Measurements from ENCODE around the gene TAS2R42. TPM values are rescaled to one million over a fixed set of nuclear protein-coding genes. Genes with fewer than 3 reads are reported as not detected.

The TAS2R42 gene
- total RNA-seq: not detected

- H3K4me3 ChIP-seq: no peak within 1 kb of the TSS
- intact Hi-C loops (cut with DNase I; ENCODE audit: low total_unique reads): no loop called here
These were observed at the start of gene TAS2R42 for GRCh38 chr12:11186837-11187236. TAS2R42 (minus strand) TSS chr12:11186937; CDS start chr12:11186937, 0 bp downstream.

GRCh38 chr12:11233532-11233931 is 46.8 kb upstream of the TAS2R42 start:
- Histone ChIP-seq H3K4me3 (no peak overlapping the region), H3K27ac (no peak overlapping the region), H3K36me3 (no peaks in the 10 kb centered on the region), H3K4me1 (no peaks in the 10 kb centered on the region), H3K9me3 (no peaks in the 10 kb centered on the region), H3K27me3 (no peaks in the 10 kb centered on the region)
- TF ChIP-seq EP300 (IDR thresholded peaks at IDR 0.05; ENCODE audit: low read depth) (no peak), POLR2A (IDR thresholded peaks at IDR 0.05) (no peak), CTCF (IDR thresholded peaks at IDR 0.05) (no peak), POLR2AphosphoS5 (IDR thresholded peaks at IDR 0.05) (no peak)
- in situ Hi-C loops (cut with MboI; ENCODE audit: low pct_ligation_motif_present in 1 of 4, low pct_unique_long_range_greater_than_20kb in 1 of 4, low sequenced_read_pairs in 3 of 4) (loop anchor here in 2 of 4 donors (10.0 to 25.0 kb wide), 2 partner anchors 251 to 254 kb away; no protein-coding TSS in a partner anchor), intact Hi-C loops (cut with DNase I; ENCODE audit: low total_unique reads) (no loop called here)
- no peak for DNase-seq
- 40 to 69% methylated on average over 1 to 5 of the region's 5 CpGs for WGBS, 2 donors (ENCODE audit: low coverage in 1 of 2)

More at GRCh38 chr12:11186837-11187236, at the start of gene TAS2R42:
- WGBS, 2 donors (ENCODE audit: low coverage in 1 of 2): 65 to 86% methylated on average over 2 of the region's 2 CpGs
- Histone ChIP-seq H3K9me3 (no peaks in the 10 kb centered on the region), H3K27ac (no peak within 1 kb of the TSS), H3K36me3 (no peaks in the 10 kb centered on the region), H3K4me1 (no peaks in the 10 kb centered on the region), H3K27me3 (no peaks in the 10 kb centered on the region)
- no peak for DNase-seq
- in situ Hi-C loops (cut with MboI; ENCODE audit: low pct_ligation_motif_present in 1 of 4, low pct_unique_long_range_greater_than_20kb in 1 of 4, low sequenced_read_pairs in 3 of 4): no loop called here
- TF ChIP-seq CTCF (IDR thresholded peaks at IDR 0.05) (no peak), POLR2A (IDR thresholded peaks at IDR 0.05) (no peak), EP300 (IDR thresholded peaks at IDR 0.05; ENCODE audit: low read depth) (no peak), POLR2AphosphoS5 (IDR thresholded peaks at IDR 0.05) (no peak)

- Histone ChIP-seq H3K9me3 (no peaks in the 10 kb centered on the region), H3K27ac (no peak overlapping the region), H3K27me3 (no peaks in the 10 kb centered on the region), H3K4me3 (no peak overlapping the region), H3K4me1 (no peaks in the 10 kb centered on the region), H3K36me3 (no peaks in the 10 kb centered on the region)
- WGBS, 2 donors (ENCODE audit: low coverage in 1 of 2): 30 to 47% methylated on average over 4 to 5 of the region's 5 CpGs
- peak; percentile 37 for DNase-seq
- in situ Hi-C loops (cut with MboI; ENCODE audit: low pct_ligation_motif_present in 1 of 4, low pct_unique_long_range_greater_than_20kb in 1 of 4, low sequenced_read_pairs in 3 of 4) (loop anchor here in 2 of 4 donors (10.0 to 25.0 kb wide), 2 partner anchors 256 to 259 kb away; no protein-coding TSS in a partner anchor), intact Hi-C loops (cut with DNase I; ENCODE audit: low total_unique reads) (no loop called here)
- TF ChIP-seq EP300 (IDR thresholded peaks at IDR 0.05; ENCODE audit: low read depth): no peak
- peak; percentile 31 to 57 (median 38) for TF ChIP-seq CTCF (IDR thresholded peaks at IDR 0.05)
These were observed 41.7 kb upstream of the TAS2R42 start for GRCh38 chr12:11228296-11228879.

- WGBS, 2 donors (ENCODE audit: low coverage in 1 of 2): 90 to 91% methylated on average over 3 to 4 of the region's 4 CpGs
- Histone ChIP-seq H3K36me3 (no peaks in the 10 kb centered on the region), H3K9me3 (no peaks in the 10 kb centered on the region), H3K27ac (no peak overlapping the region), H3K27me3 (no peaks in the 10 kb centered on the region), H3K4me1 (no peaks in the 10 kb centered on the region), H3K4me3 (no peak overlapping the region)
- no peak for DNase-seq
- TF ChIP-seq POLR2A (IDR thresholded peaks at IDR 0.05) (no peak), POLR2AphosphoS5 (IDR thresholded peaks at IDR 0.05) (no peak), CTCF (IDR thresholded peaks at IDR 0.05) (no peak), EP300 (IDR thresholded peaks at IDR 0.05; ENCODE audit: low read depth) (no peak)
- in situ Hi-C loops (cut with MboI; ENCODE audit: low pct_ligation_motif_present in 1 of 4, low pct_unique_long_range_greater_than_20kb in 1 of 4, low sequenced_read_pairs in 3 of 4) (loop anchor here in 2 of 4 donors (10.0 to 25.0 kb wide), 2 partner anchors 257 to 260 kb away; no protein-coding TSS in a partner anchor), intact Hi-C loops (cut with DNase I; ENCODE audit: low total_unique reads) (no loop called here)
These were observed 40.6 kb upstream of the TAS2R42 start for GRCh38 chr12:11227373-11227772.

All from transverse colon (tissue), 4 donors.